ENCODE results near the gene KRT32.

- TF ChIP-seq CTCF (IDR thresholded peaks at IDR 0.05; ENCODE audit: low read depth, low read length, poor library complexity, severe bottlenecking) (no peak), EZH2phosphoT487 (IDR thresholded peaks at IDR 0.05; ENCODE audit: borderline replicate concordance, low read length) (no peak)
These were observed 33.2 kb downstream of the KRT32 start for GRCh38 chr17:41434005-41434404.
